ENCODE results near the gene MBIP.
"Not testable (repeated sequence)": the region's sequence is repeated elsewhere in the genome, so short reads cannot be mapped to it uniquely, and the experiment has no call there.

The MBIP gene

DNA sequence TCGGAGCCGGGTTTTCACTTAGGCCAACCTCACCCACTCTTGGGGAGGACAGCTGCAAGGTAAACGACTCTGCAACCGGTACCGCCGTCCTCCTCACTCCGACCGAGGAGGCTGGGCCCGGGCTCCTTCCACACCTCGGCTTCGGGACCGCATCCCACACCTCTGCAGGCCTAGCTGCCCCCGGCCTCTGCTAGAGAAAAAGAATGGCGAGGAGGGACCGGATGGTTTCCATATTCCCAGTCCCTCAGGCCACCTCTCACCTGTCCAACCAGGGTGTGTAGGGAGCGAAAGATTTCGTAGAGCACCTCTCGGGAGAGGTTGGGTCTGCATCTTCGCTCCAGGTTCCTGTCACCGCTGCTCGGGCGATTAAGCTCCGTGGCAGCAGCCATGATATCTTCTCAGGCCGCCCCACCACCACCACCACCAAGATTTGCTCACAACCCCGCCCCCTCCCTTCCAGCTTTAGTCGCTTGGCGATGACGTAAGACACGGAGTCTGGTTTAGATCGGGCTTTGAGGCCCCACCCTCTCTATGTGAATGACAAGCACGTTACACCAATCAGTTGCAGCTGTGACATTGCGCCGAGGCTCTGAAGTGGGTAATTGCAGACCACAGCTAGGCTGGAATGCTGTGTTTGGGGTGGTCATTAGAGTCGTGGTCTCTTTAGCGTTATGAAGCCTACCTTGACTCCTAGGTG is at the start of gene MBIP:
TSS of gene MBIP (minus strand) at position 438 of the 697 bp plus-strand sequence. CDS start at position 389, 49 bp downstream.
- no peaks in the 10 kb centered on the region for H3K36me3 ChIP-seq (ENCODE audit: insufficient read depth, low read length)
- peaks cover 24% of the 10 kb centered on the region for H3K27me3 ChIP-seq (ENCODE audit: insufficient read depth, low read length)
- peak within 1 kb of the TSS; percentile 79 for H2AFZ ChIP-seq (ENCODE audit: low read depth, low read length)
- H3K4me3 ChIP-seq (ENCODE audit: low read length), result peak within 1 kb of the TSS; percentile 89
- peaks cover 4% of the 10 kb centered on the region for H3K9me3 ChIP-seq (ENCODE audit: low read length)
- peaks cover 13% of the 10 kb centered on the region for H3K4me1 ChIP-seq (ENCODE audit: insufficient read depth, low read length)

DNA sequence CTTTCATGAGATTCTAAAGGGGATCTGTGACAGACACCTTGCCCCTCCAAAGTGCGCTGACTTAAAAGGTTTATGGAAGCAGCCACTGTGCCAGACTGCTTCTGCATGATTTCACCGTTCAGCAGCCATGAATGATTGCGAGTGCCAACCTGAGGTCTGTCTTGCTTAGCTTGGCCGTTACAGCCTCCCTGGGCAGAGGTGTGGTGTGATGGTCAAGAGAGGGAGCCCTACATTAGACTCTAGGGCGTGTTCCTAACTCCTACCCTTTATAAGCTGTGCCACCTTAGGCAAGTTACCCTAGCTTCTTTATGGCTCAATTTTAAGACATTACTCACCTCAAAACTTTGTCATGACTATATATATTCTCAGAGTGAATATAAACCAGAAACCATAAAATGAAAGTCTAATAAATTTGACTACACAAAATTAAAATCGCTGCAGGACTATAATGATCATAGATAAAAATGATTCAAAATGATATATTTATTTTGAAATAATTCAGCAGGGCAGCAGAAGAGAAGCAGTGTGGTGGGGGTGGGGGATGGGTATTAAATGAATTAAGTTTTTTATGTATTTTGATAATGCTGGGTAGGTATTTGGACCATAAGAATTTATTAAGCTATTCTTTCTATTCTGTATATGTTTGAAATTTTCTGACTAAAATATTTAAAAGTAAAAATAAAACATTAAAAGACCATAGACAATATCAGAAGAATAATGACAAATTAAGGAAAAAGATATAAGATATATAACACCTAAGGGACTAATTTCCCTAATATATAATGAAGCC is 47.7 kb upstream of the MBIP start:
- Histone ChIP-seq H2AFZ (ENCODE audit: low read depth, low read length) (no peak overlapping the region), H3K9me3 (ENCODE audit: low read length) (no peaks in the 10 kb centered on the region), H3K4me1 (ENCODE audit: insufficient read depth, low read length) (no peaks in the 10 kb centered on the region), H3K4me3 (ENCODE audit: low read length) (no peak overlapping the region), H3K36me3 (ENCODE audit: insufficient read depth, low read length) (no peaks in the 10 kb centered on the region), H3K27me3 (ENCODE audit: insufficient read depth, low read length) (peaks cover 28% of the 10 kb centered on the region)

DNA sequence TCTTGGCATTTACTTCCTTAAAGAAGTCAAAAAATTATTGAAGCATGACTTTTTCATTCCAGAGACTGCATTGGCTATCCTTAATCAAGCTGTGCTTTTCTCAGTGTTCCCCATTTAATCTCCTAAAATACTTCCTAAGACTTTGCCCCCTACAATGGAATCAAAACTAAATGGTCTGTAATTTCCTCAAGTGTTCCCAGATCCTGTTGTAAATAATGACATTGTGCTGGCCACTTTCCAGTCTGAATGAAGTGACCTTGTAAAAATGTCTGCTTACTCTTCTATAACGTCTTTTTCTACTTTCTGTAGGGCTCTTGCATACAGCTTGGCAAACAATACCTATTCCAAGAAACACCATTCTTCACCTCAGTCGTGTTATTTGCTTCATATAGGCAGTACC is 45.3 kb upstream of the MBIP start:
- H3K9me3 ChIP-seq (ENCODE audit: low read length), result no peaks in the 10 kb centered on the region
- H3K4me1 ChIP-seq (ENCODE audit: insufficient read depth, low read length), result no peaks in the 10 kb centered on the region
- no peak overlapping the region for H3K4me3 ChIP-seq (ENCODE audit: low read length)
- H3K36me3 ChIP-seq (ENCODE audit: insufficient read depth, low read length), result no peaks in the 10 kb centered on the region
- H2AFZ ChIP-seq (ENCODE audit: low read depth, low read length), result no peak overlapping the region
- H3K27me3 ChIP-seq (ENCODE audit: insufficient read depth, low read length), result peaks cover 37% of the 10 kb centered on the region

DNA sequence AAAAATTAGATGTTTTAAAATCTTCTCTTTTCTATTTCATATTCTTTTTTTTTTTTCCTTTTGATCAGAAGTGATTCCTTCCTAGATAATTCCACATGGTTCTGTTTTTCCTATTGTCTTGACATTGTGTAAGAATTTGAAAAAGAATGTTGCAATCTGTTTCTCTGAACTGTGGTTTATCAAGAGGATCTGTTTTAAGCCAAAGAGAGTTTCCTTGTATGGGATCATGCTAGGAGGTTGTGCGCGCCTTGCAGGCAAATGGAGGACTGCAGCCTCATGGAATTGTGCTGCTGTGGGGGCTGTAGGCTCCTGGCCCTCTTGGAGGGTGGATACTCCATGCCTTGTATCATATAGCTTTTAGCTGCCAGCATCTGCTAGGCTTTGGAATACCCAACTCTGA is 43.3 kb upstream of the MBIP start:
- H3K27me3 ChIP-seq (ENCODE audit: insufficient read depth, low read length), result peaks cover 48% of the 10 kb centered on the region
- H3K4me3 ChIP-seq (ENCODE audit: low read length), result no peak overlapping the region
- no peak overlapping the region for H2AFZ ChIP-seq (ENCODE audit: low read depth, low read length)
- H3K9me3 ChIP-seq (ENCODE audit: low read length), result no peaks in the 10 kb centered on the region
- H3K36me3 ChIP-seq (ENCODE audit: insufficient read depth, low read length), result no peaks in the 10 kb centered on the region
- H3K4me1 ChIP-seq (ENCODE audit: insufficient read depth, low read length), result no peaks in the 10 kb centered on the region

GRCh38 chr14:36362648-36363047 is 42.2 kb upstream of the MBIP start:
- Histone ChIP-seq H3K27me3 (ENCODE audit: insufficient read depth, low read length) (peaks cover 42% of the 10 kb centered on the region), H3K36me3 (ENCODE audit: insufficient read depth, low read length) (no peaks in the 10 kb centered on the region), H3K4me3 (ENCODE audit: low read length) (no peak overlapping the region), H2AFZ (ENCODE audit: low read depth, low read length) (no peak overlapping the region), H3K9me3 (ENCODE audit: low read length) (no peaks in the 10 kb centered on the region), H3K4me1 (ENCODE audit: insufficient read depth, low read length) (no peaks in the 10 kb centered on the region)

GRCh38 chr14:36361210-36361853 is 40.9 kb upstream of the MBIP start:
- no peaks in the 10 kb centered on the region for H3K4me1 ChIP-seq (ENCODE audit: insufficient read depth, low read length)
- no peaks in the 10 kb centered on the region for H3K9me3 ChIP-seq (ENCODE audit: low read length)
- no peak overlapping the region for H2AFZ ChIP-seq (ENCODE audit: low read depth, low read length)
- no peak overlapping the region for H3K4me3 ChIP-seq (ENCODE audit: low read length)
- no peaks in the 10 kb centered on the region for H3K36me3 ChIP-seq (ENCODE audit: insufficient read depth, low read length)
- H3K27me3 ChIP-seq (ENCODE audit: insufficient read depth, low read length), result peaks cover 38% of the 10 kb centered on the region

- Histone ChIP-seq H3K9me3 (ENCODE audit: low read length) (peaks cover 4% of the 10 kb centered on the region), H3K4me3 (ENCODE audit: low read length) (no peak overlapping the region), H2AFZ (ENCODE audit: low read depth, low read length) (no peak overlapping the region)
These were observed 36.4 kb upstream of the MBIP start for GRCh38 chr14:36356862-36357261.

GRCh38 chr14:36346052-36346451 is 25.6 kb upstream of the MBIP start:
- no peak overlapping the region for H2AFZ ChIP-seq (ENCODE audit: low read depth, low read length)
- H3K4me1 ChIP-seq (ENCODE audit: insufficient read depth, low read length), result peaks cover 15% of the 10 kb centered on the region
- no peak overlapping the region for H3K4me3 ChIP-seq (ENCODE audit: low read length)
- H3K9me3 ChIP-seq (ENCODE audit: low read length), result no peaks in the 10 kb centered on the region
- peaks cover 40% of the 10 kb centered on the region for H3K27me3 ChIP-seq (ENCODE audit: insufficient read depth, low read length)
- H3K36me3 ChIP-seq (ENCODE audit: insufficient read depth, low read length), result no peaks in the 10 kb centered on the region

More at GRCh38 chr14:36356862-36357261, 36.4 kb upstream of the MBIP start:
- Histone ChIP-seq H3K4me1 (ENCODE audit: insufficient read depth, low read length) (no peaks in the 10 kb centered on the region), H3K27me3 (ENCODE audit: insufficient read depth, low read length) (peaks cover 19% of the 10 kb centered on the region), H3K36me3 (ENCODE audit: insufficient read depth, low read length) (no peaks in the 10 kb centered on the region)

DNA sequence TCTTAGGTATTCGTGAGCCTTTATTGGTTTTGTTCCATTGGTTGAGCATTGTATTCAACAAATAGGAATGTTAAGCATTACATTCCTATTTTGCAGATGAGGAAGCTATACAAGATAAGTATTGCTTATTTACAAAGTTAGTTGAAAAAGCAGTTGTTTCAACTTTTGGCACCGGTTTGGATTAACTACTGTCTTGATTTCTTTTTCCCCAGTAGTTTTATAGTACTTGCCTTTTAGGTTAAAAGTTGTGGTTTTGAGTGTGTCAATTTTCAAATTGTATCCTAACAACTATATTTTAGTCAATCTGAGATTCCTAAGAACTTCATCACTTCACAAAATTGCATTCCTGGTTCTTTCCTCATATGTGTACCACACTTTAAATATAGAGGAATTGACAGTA is 23.8 kb upstream of the MBIP start:
- Histone ChIP-seq H3K4me1 (ENCODE audit: insufficient read depth, low read length) (peaks cover 15% of the 10 kb centered on the region), H3K9me3 (ENCODE audit: low read length) (no peaks in the 10 kb centered on the region), H3K4me3 (ENCODE audit: low read length) (no peak overlapping the region), H3K36me3 (ENCODE audit: insufficient read depth, low read length) (no peaks in the 10 kb centered on the region), H3K27me3 (ENCODE audit: insufficient read depth, low read length) (peaks cover 33% of the 10 kb centered on the region), H2AFZ (ENCODE audit: low read depth, low read length) (no peak overlapping the region)

DNA sequence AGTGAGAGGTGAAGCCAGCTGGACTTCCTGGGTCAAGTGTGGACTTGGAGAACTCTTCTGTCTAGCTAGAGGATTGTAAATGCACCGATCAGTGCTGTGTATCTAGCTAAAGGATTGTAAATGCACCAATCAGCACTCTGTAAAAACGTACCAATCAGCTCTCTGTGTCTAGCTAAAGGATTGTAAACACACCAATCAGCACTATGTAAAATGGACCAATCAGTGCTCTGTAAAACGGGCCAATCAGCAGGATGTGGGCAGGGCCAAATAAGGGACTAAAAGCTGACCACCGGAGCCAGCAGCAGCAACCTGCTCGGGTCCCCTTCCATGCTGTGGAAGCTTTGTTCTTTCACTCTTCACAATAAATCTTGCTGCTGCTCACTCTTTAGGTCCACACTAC is 21.4 kb upstream of the MBIP start:
- H3K9me3 ChIP-seq (ENCODE audit: low read length); H3K36me3 ChIP-seq (ENCODE audit: insufficient read depth, low read length); H2AFZ ChIP-seq (ENCODE audit: low read depth, low read length); H3K4me3 ChIP-seq (ENCODE audit: low read length): not testable (repeated sequence)
- Histone ChIP-seq H3K4me1 (ENCODE audit: insufficient read depth, low read length) (peaks cover 15% of the 10 kb centered on the region), H3K27me3 (ENCODE audit: insufficient read depth, low read length) (peaks cover 42% of the 10 kb centered on the region)

GRCh38 chr14:36340276-36340890 is 19.9 kb upstream of the MBIP start:
- peaks cover 6% of the 10 kb centered on the region for H3K4me1 ChIP-seq (ENCODE audit: insufficient read depth, low read length)
- H3K27me3 ChIP-seq (ENCODE audit: insufficient read depth, low read length), result peaks cover 40% of the 10 kb centered on the region
- no peaks in the 10 kb centered on the region for H3K36me3 ChIP-seq (ENCODE audit: insufficient read depth, low read length)
- H3K9me3 ChIP-seq (ENCODE audit: low read length), result no peaks in the 10 kb centered on the region
- H2AFZ ChIP-seq (ENCODE audit: low read depth, low read length), result no peak overlapping the region
- no peak overlapping the region for H3K4me3 ChIP-seq (ENCODE audit: low read length)

DNA sequence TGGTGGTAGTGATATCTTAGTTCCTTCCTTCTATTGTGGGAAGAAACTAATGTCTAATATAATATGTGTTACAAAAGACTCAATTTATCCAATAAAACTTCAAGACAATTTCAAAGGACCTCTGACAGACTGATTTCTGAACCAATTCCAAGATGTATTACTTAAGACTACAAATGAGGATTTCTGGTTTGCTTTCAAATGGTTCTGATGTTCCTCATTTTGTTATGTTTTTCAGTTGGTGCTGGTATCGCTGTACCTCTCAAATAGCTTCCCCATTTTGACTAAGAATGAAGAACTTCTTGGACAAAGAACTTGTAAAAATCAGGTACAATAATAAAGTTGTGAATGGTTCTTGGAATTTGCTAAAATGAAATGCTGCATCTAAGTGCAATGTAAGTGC is 19.4 kb upstream of the MBIP start:
- Histone ChIP-seq H3K27me3 (ENCODE audit: insufficient read depth, low read length) (peaks cover 38% of the 10 kb centered on the region), H3K4me3 (ENCODE audit: low read length) (no peak overlapping the region), H2AFZ (ENCODE audit: low read depth, low read length) (no peak overlapping the region)

GRCh38 chr14:36333119-36333518 is 12.7 kb upstream of the MBIP start:
- H3K4me1 ChIP-seq (ENCODE audit: insufficient read depth, low read length), result no peaks in the 10 kb centered on the region
- no peak overlapping the region for H2AFZ ChIP-seq (ENCODE audit: low read depth, low read length)
- no peaks in the 10 kb centered on the region for H3K36me3 ChIP-seq (ENCODE audit: insufficient read depth, low read length)
- H3K27me3 ChIP-seq (ENCODE audit: insufficient read depth, low read length), result peaks cover 41% of the 10 kb centered on the region
- no peaks in the 10 kb centered on the region for H3K9me3 ChIP-seq (ENCODE audit: low read length)
- H3K4me3 ChIP-seq (ENCODE audit: low read length), result no peak overlapping the region

More for the DNA sequence above, 19.4 kb upstream of the MBIP start:
- no peaks in the 10 kb centered on the region for H3K36me3 ChIP-seq (ENCODE audit: insufficient read depth, low read length)
- no peaks in the 10 kb centered on the region for H3K9me3 ChIP-seq (ENCODE audit: low read length)
- H3K4me1 ChIP-seq (ENCODE audit: insufficient read depth, low read length), result peaks cover under 1% of the 10 kb centered on the region
